Mesothelial cell of epicardium (in vitro differentiated cells): ENCODE results near the gene KHDRBS1. TPM values are rescaled to one million over a fixed set of nuclear protein-coding genes. Genes with fewer than 3 reads are reported as not detected.

Experiments
- DNase-seq, 2 experiments: peaks; one replicate each; pipeline ENCODE4 v3.0.0; 2021; ENCODE audit warnings: low spot score in 2 of 2; ENCODE audit not compliant: unreplicated experiment in 2 of 2
- H3K27ac Mint-ChIP-seq: 2 replicates; pipeline ENCODE4 v1.8.0; 2021; ENCODE audit warnings: mixed read lengths
- H3K27me3 Mint-ChIP-seq: 2 replicates; pipeline ENCODE4 v1.8.0; 2021; ENCODE audit warnings: low read depth, mixed read lengths
- H3K36me3 Mint-ChIP-seq: 2 replicates; pipeline ENCODE4 v1.8.0; 2021; ENCODE audit warnings: mixed read lengths
- H3K4me1 Mint-ChIP-seq: 2 replicates; pipeline ENCODE4 v1.8.0; 2021; ENCODE audit warnings: mixed read lengths
- H3K4me3 Mint-ChIP-seq: 2 replicates; pipeline ENCODE4 v1.8.0; 2021; ENCODE audit warnings: mild to moderate bottlenecking, moderate library complexity, mixed read lengths
- H3K9me3 Mint-ChIP-seq: 2 replicates; pipeline ENCODE4 v1.8.0; 2021; ENCODE audit warnings: mixed read lengths
- total RNA-seq: library from RNA; stranded (reverse); gene quantifications from 3 replicates; pipeline ENCODE4 v1.2.1, GENCODE V29; 2021
- TF ChIP-seq, protein P1 (sequence below): fragments of 200-600 bp; sonication (generic); IDR thresholded peaks from one replicate; pipeline ENCODE4 v1.5.0; 2021; ENCODE audit warnings: antibody characterized with exemption; ENCODE audit not compliant: unreplicated experiment

The KHDRBS1 gene
- total RNA-seq, 1 donor from 2014 or later, result 246 TPM

DNA sequence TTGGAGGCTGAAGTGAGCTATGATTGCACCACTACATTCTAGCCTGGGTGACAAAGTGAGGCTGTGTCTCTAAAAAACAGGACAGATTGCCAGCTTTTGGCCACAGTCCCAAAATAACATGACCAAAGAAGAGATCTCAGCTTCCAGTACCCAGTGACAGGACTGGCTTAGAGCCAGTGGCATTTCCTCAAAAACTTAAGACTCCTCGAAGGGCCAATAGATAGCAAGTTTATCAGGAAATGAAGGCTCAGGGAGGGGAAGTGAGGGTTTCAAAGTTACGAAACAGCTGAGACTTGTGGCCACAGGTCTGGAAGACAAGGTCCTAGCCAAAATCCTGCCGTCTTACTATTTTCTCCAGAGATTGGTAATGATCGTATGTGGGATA lies 52.8 kb downstream of the KHDRBS1 start:
- DNase-seq, result no peak
- TF ChIP-seq, protein P1, sequence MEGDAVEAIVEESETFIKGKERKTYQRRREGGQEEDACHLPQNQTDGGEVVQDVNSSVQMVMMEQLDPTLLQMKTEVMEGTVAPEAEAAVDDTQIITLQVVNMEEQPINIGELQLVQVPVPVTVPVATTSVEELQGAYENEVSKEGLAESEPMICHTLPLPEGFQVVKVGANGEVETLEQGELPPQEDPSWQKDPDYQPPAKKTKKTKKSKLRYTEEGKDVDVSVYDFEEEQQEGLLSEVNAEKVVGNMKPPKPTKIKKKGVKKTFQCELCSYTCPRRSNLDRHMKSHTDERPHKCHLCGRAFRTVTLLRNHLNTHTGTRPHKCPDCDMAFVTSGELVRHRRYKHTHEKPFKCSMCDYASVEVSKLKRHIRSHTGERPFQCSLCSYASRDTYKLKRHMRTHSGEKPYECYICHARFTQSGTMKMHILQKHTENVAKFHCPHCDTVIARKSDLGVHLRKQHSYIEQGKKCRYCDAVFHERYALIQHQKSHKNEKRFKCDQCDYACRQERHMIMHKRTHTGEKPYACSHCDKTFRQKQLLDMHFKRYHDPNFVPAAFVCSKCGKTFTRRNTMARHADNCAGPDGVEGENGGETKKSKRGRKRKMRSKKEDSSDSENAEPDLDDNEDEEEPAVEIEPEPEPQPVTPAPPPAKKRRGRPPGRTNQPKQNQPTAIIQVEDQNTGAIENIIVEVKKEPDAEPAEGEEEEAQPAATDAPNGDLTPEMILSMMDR, result no peak
- no peaks in the 10 kb centered on the region for H3K9me3 Mint-ChIP-seq
- H3K4me3 Mint-ChIP-seq, result no peak overlapping the region
- H3K4me1 Mint-ChIP-seq, result peaks cover 38% of the 10 kb centered on the region
- H3K27ac Mint-ChIP-seq, result peak overlapping the region; percentile 61
- peaks cover 4% of the 10 kb centered on the region for H3K36me3 Mint-ChIP-seq
- H3K27me3 Mint-ChIP-seq, result no peaks in the 10 kb centered on the region

DNA sequence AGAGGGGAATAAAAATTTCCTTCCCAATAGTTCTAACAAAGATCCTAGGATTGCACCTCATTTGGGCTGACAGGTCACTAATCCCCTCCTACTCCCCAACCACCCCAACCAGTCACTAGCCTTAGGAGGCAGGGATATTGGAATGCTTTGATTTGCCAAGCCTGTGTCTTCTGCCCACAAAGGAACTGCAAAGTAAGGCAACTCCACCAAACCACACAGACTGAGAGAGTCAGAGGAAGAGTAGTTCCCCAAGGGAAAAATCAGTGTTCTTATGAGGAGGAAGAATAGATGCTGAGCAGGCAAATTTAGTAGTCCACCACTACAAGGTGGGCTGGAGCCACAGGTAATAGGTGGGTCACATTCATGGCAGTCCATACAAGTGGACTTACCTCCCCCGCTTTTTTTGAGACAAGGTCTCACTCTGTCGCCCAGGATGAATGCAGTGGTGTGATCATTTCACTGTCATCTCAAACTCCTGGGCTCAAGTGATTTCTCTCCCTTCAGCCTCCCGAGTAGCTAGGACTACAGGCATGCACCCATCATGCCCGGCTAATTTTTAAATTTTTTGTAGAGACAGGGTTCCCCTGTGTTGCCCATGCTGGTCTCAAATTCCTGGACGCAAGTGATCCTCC lies 55.4 kb downstream of the KHDRBS1 start:
- Mint-ChIP-seq H3K27ac (peak overlapping the region; percentile 10), H3K4me1 (peaks cover 29% of the 10 kb centered on the region), H3K4me3 (no peak overlapping the region), H3K27me3 (no peaks in the 10 kb centered on the region), H3K36me3 (no peaks in the 10 kb centered on the region), H3K9me3 (no peaks in the 10 kb centered on the region)
- no peak for DNase-seq
- TF ChIP-seq, protein P1, result no peak

DNA sequence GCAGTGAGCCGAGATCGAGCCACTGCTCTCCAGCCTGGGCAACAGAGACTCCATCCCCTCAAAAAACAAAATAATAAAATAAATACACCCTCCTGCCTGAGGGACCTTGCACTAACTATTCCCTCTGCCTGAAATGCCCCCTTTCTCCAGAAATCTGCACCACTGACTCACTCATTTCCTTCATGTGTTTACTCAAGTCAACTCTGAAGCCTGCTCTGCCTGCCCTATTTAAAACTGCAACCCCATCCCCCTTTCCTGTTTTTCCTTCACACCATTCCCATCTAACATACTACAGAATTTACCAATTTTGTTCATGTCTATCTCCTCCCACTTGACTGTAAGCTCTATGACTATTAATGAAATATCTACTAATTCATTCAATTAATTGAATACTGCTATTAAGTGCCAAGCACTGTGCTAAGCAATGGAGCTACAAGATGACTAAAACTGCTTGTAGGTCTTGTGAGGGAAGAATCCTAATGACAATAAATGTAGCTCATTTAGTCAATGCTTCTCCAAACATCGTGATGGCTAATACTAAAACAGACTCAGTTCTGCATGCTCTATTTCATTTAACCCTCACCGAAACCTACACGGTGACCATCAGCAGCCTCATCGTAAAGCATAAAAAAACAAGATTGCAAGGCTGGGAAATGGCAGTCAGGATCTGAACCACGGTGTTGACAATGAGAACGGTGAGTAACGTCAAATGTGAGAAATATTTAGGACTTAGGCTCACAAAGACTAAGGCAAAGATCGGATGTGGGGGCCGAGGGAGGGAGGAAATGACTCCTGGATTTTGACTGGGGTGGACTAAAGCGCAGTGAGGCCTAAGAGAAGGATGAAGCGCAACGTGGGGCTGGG lies 58.3 kb downstream of the KHDRBS1 start:
- Mint-ChIP-seq H3K9me3 (no peaks in the 10 kb centered on the region), H3K36me3 (peaks cover 2% of the 10 kb centered on the region), H3K27ac (peak overlapping the region; percentile 89), H3K4me1 (peaks cover 22% of the 10 kb centered on the region), H3K27me3 (no peaks in the 10 kb centered on the region), H3K4me3 (peak overlapping the region; percentile 87)
- DNase-seq, result no peak
- TF ChIP-seq, protein P1, result no peak

DNA sequence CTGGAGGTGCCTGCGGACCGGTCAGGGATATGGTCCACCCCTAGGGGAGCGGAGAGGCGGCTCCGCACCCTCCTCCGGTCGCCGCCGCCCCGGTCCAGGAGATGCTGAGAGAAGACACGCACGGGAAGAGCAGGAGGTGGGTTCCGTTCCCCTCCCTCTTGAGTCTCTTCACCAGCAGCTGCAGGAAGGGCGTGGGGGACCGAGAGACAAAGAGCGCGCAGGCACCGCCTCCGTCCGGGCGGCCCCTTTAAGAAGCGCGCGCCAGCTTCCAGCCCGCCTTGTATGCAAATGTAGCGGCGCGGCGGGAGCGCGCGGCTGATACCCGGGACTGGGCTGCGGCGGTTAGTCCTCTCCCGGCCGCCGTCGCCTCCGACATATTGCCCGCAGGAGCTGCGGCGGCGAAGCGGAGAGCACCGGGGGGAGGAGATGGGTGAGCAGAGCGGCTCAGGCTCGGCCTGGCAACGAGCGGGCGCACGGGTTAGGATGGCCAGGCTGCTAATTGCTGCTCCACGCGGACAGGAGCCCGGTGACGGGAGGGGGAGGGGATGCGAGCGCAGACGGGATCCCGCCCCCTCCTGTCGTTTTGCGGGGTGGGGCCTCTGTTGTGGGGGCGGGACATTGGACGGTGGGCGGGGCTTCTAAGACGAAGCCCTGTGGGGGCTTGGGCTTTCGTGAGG lies 59.1 kb downstream of the KHDRBS1 start, which contains the start of gene TMEM39B:
Gene TMEM39B (plus strand): TSS at position 318 of the 677 bp plus-strand sequence. CDS start 109 bp downstream, at position 427.
- H3K4me3 Mint-ChIP-seq, result peak within 1 kb of the TSS; percentile 87
- no peaks in the 10 kb centered on the region for H3K27me3 Mint-ChIP-seq
- peak; percentile 89 to 93 for DNase-seq
- TF ChIP-seq, protein P1, result no peak
- H3K4me1 Mint-ChIP-seq, result peaks cover 22% of the 10 kb centered on the region
- H3K36me3 Mint-ChIP-seq, result peaks cover 9% of the 10 kb centered on the region
- peak within 1 kb of the TSS; percentile 89 for H3K27ac Mint-ChIP-seq
- no peaks in the 10 kb centered on the region for H3K9me3 Mint-ChIP-seq

DNA sequence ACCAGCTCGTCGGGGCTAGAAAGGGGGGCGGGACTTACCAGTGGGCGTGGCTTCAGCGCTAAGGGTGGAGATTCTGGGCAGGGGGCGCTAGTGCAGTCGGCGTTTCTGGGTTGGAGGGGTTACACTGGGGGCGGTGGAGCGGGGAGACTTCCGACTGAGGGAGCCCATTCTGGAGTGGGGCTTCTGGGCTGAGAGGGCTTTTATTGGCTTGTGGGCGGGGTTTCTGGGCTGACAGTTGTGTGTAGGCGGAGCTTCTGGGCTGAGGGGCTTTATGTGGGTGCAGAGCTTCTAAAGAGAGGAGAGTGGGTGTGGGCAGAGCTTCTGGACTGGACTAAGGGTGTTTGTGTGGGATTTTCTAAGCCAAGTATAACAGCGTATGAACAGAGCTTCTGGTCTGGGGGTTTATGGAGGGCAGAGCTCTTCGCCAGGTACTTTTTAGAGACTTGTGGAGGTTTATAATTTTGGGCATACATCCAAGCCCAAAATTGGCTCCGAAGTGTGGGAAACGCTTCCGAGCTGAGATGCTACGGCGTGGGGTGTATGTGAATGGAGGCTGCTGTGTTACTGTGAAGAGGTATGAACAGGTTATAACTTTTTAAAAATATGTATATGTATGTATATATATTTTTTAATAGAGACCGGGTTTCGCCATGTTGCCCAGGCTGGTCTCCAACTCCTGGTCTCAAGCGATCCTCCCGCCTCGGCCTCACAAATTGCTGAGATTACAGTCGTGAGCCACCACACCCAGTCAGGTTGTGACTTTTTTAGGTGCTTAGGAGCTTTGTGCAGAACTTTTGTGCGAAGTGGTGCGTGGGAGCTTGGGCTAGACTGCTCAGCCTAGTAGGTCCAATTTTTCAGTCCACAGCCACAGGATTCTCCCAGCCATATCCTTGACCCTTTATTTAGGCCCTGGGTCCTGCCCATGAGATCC lies 59.9 kb downstream of the KHDRBS1 start:
- DNase-seq, result no peak
- H3K27ac Mint-ChIP-seq, result peak overlapping the region; percentile 89
- H3K27me3 Mint-ChIP-seq, result no peaks in the 10 kb centered on the region
- H3K4me1 Mint-ChIP-seq, result peaks cover 20% of the 10 kb centered on the region
- H3K9me3 Mint-ChIP-seq, result no peaks in the 10 kb centered on the region
- TF ChIP-seq, protein P1, result peak; percentile 24
- H3K4me3 Mint-ChIP-seq, result peak overlapping the region; percentile 87
- H3K36me3 Mint-ChIP-seq, result peaks cover 9% of the 10 kb centered on the region
